ENCODE results near the gene NELL1. TPM values are rescaled to one million over a fixed set of nuclear protein-coding genes. Genes with fewer than 3 reads are reported as not detected.
A peak's percentile ranks its signal among the peaks of the same experiment; 100 is the strongest.

The NELL1 gene
- total and polyA plus RNA-seq, 4 donors, result 11.0 to 57.9 (median 31.2) TPM

DNA sequence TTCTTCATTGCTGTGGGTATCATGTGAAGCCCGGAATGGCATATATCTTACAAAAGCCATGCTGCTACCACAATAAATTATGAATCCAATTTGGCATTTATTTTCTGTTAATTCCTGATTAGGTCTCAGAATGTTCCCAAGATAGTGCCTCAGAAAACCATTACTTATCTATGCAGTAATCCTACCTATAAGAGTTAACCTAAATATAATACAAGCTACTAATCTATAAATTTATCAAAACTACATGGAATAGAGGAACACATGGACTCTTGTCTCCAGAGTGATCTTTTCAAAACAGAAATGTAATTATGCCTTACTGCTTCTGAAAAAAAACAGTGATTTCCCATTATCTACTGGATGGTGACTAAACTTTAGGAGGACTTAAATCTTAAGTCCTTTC, 835.7 kb downstream of the NELL1 start:
- WGBS (ENCODE audit: insufficient coverage), result no CpG with 5 or more reads among the region's 1 CpG
- no peaks in the 10 kb centered on the region for H3K4me1 ChIP-seq (ENCODE audit: control insufficient read depth, insufficient read depth, low read length)
- H3K9me3 ChIP-seq (ENCODE audit: control insufficient read depth, insufficient read depth, low read length), result no peaks in the 10 kb centered on the region
- H3K27me3 ChIP-seq (ENCODE audit: control insufficient read depth, insufficient read depth, low read length), result no peaks in the 10 kb centered on the region
- H3K27ac ChIP-seq (ENCODE audit: low read depth, low read length), result no peak overlapping the region
- no peaks in the 10 kb centered on the region for H3K36me3 ChIP-seq (ENCODE audit: control insufficient read depth, insufficient read depth, low read length)
- no peak overlapping the region for H3K4me3 ChIP-seq (ENCODE audit: low read depth, low read length)
- DNase-seq (ENCODE audit: low read depth in 4 of 6, low spot score in 6 of 6), result no peak

DNA sequence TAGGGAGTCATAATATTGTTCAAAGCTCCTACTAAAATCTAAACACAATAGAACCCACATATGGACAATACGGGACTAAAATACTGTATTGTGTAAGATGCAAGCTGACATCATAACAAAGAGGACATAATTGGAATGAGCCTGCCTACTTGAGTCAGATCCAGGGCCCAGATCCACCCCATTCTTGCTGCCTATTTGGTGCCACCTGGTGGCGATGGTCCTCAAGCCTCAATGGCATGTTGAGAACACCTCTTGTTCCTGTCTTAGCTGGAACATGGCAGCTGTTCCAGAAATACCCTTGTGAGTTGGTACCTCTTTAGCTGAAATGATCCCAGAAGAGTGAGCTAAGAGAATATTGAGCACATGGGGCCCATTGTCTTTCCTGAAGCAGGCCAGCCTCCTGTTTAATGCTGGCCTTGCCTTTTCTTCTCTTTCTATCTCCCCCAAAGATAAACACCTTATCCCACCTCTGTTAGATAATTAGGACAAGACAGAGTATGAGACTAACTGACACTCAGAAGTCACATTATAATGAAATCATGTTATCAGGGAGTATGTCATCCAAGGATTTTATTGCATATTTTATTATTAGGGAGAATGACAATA, 842.6 kb downstream of the NELL1 start:
- H3K27me3 ChIP-seq (ENCODE audit: control insufficient read depth, insufficient read depth, low read length), result no peaks in the 10 kb centered on the region
- no peaks in the 10 kb centered on the region for H3K9me3 ChIP-seq (ENCODE audit: control insufficient read depth, insufficient read depth, low read length)
- H3K4me3 ChIP-seq (ENCODE audit: low read depth, low read length), result no peak overlapping the region
- no peak overlapping the region for H3K27ac ChIP-seq (ENCODE audit: low read depth, low read length)
- H3K4me1 ChIP-seq (ENCODE audit: control insufficient read depth, insufficient read depth, low read length), result no peaks in the 10 kb centered on the region
- peak in 3 of 6 donors; percentile 9 to 62 (median 45) for DNase-seq (ENCODE audit: low read depth in 4 of 6, low spot score in 6 of 6)
- 33% methylated on average over 1 of the region's 2 CpGs for WGBS (ENCODE audit: insufficient coverage)
- H3K36me3 ChIP-seq (ENCODE audit: control insufficient read depth, insufficient read depth, low read length), result no peaks in the 10 kb centered on the region

DNA sequence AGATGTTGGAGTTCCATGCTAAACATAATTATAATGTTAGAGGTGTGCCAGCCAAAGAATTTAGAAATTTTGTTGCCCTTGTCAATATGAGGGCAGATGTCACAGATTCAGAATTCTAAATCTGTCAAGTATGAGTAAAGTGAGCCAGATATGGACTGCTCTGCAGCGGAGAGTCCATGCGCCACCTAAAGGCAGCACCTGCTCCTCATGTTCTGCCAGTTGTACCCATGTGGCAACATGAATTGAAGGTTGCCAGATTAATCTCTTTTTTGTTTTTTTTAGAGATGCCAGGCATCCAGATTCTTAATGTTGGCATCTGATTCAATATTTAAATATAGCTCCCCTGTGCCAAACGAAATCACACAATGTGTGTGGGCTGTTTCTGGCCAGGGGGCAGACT, 844.9 kb downstream of the NELL1 start:
- no peak overlapping the region for H3K27ac ChIP-seq (ENCODE audit: low read depth, low read length)
- WGBS (ENCODE audit: insufficient coverage), result 63% methylated on average over 2 of the region's 3 CpGs
- peak in 2 of 6 donors; percentile 63 to 65 for DNase-seq (ENCODE audit: low read depth in 4 of 6, low spot score in 6 of 6)
- no peaks in the 10 kb centered on the region for H3K4me1 ChIP-seq (ENCODE audit: control insufficient read depth, insufficient read depth, low read length)
- no peaks in the 10 kb centered on the region for H3K27me3 ChIP-seq (ENCODE audit: control insufficient read depth, insufficient read depth, low read length)
- no peak overlapping the region for H3K4me3 ChIP-seq (ENCODE audit: low read depth, low read length)
- no peaks in the 10 kb centered on the region for H3K36me3 ChIP-seq (ENCODE audit: control insufficient read depth, insufficient read depth, low read length)
- H3K9me3 ChIP-seq (ENCODE audit: control insufficient read depth, insufficient read depth, low read length), result no peaks in the 10 kb centered on the region

DNA sequence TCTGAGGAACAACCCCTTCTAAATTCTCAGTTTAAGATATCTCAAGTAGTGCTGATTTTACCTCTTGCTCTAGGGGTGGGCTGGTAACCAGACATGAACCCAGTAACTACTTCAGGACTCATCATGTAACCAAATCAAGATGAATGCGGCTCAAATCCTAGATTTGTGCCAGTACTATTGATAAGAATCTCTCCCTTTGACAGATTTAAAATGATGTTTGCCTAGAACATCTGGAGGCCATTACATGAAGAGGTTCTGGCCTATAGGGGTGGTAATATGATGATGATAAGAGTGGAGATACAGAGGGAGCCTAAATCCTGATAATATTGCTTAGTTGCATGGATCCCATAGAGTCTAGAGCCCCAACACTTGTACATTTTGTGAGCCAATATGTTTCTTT, 850.9 kb downstream of the NELL1 start:
- no peaks in the 10 kb centered on the region for H3K36me3 ChIP-seq (ENCODE audit: control insufficient read depth, insufficient read depth, low read length)
- H3K27ac ChIP-seq (ENCODE audit: low read depth, low read length), result no peak overlapping the region
- WGBS (ENCODE audit: insufficient coverage), result no CpG with 5 or more reads among the region's 1 CpG
- no peaks in the 10 kb centered on the region for H3K27me3 ChIP-seq (ENCODE audit: control insufficient read depth, insufficient read depth, low read length)
- no peak for DNase-seq (ENCODE audit: low read depth in 4 of 6, low spot score in 6 of 6)
- no peak overlapping the region for H3K4me3 ChIP-seq (ENCODE audit: low read depth, low read length)
- no peaks in the 10 kb centered on the region for H3K9me3 ChIP-seq (ENCODE audit: control insufficient read depth, insufficient read depth, low read length)
- H3K4me1 ChIP-seq (ENCODE audit: control insufficient read depth, insufficient read depth, low read length), result no peaks in the 10 kb centered on the region

DNA sequence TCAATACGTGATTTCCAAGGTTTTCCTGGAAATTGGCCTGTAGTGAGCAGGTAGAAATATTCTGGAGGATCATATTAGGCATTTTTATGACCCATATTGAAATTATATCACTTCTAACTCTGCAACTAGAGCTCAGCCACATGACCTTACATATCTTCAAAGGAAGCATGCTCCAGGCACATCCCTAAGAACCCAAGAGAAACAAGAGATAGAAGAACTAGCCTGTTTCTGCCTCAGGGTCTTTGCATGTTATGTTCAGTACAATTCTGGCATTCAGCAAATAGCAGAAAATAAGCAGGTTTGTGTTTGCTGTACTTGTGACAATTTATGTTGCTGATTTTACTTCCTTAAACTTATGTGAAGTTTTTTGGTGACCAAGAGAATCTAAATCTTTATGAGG, 859.8 kb downstream of the NELL1 start:
- Histone ChIP-seq H3K27me3 (ENCODE audit: control insufficient read depth, insufficient read depth, low read length) (no peaks in the 10 kb centered on the region), H3K4me3 (ENCODE audit: low read depth, low read length) (no peak overlapping the region), H3K36me3 (ENCODE audit: control insufficient read depth, insufficient read depth, low read length) (no peaks in the 10 kb centered on the region), H3K27ac (ENCODE audit: low read depth, low read length) (no peak overlapping the region), H3K4me1 (ENCODE audit: control insufficient read depth, insufficient read depth, low read length) (no peaks in the 10 kb centered on the region), H3K9me3 (ENCODE audit: control insufficient read depth, insufficient read depth, low read length) (no peaks in the 10 kb centered on the region)
- DNase-seq (ENCODE audit: low read depth in 4 of 6, low spot score in 6 of 6), result no peak
- WGBS (ENCODE audit: insufficient coverage), result no CpG with 5 or more reads among the region's 1 CpG

DNA sequence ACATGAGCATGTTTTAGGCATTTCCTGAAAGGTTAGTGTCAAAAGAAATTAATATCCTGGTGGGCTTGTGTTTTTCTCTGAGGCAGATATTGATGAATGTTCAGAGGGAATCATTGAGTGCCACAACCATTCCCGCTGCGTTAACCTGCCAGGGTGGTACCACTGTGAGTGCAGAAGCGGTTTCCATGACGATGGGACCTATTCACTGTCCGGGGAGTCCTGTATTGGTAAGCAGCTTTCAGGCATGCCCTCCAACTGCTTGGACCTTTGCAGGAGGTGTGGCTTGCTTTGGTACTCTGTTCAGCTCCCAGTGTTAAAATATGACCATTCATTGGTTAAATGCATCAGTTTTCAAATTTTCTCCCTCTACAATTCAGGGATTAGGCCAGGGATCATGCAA, 864.9 kb downstream of the NELL1 start:
- Histone ChIP-seq H3K4me3 (ENCODE audit: low read depth, low read length) (no peak overlapping the region), H3K4me1 (ENCODE audit: control insufficient read depth, insufficient read depth, low read length) (no peaks in the 10 kb centered on the region), H3K27me3 (ENCODE audit: control insufficient read depth, insufficient read depth, low read length) (no peaks in the 10 kb centered on the region), H3K36me3 (ENCODE audit: control insufficient read depth, insufficient read depth, low read length) (no peaks in the 10 kb centered on the region), H3K9me3 (ENCODE audit: control insufficient read depth, insufficient read depth, low read length) (no peaks in the 10 kb centered on the region), H3K27ac (ENCODE audit: low read depth, low read length) (no peak overlapping the region)
- 42% methylated on average over 5 of the region's 5 CpGs for WGBS (ENCODE audit: insufficient coverage)
- DNase-seq (ENCODE audit: low read depth in 4 of 6, low spot score in 6 of 6), result no peak

DNA sequence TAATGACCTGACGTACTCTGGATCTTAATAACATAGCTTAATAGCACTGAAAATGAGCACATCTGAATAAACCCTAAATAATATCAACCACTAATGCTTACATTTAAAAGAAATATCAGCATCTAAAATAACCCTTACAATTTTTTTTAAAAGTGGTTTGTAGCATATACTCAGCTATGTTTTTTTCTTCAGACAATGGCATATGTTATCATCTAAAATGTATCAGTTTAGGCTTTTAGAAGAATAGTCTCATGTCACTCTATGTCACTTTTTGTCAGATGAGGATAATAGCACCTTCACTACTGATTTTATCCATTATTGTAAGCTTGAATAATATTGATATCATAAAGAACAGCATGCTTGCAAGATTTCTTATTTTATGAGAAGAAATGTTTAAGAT, 868.6 kb downstream of the NELL1 start:
- H3K4me3 ChIP-seq (ENCODE audit: low read depth, low read length), result no peak overlapping the region
- whole genome bisulfite sequencing (ENCODE audit: insufficient coverage), result no CpG with 5 or more reads among the region's 1 CpG
- no peaks in the 10 kb centered on the region for H3K4me1 ChIP-seq (ENCODE audit: control insufficient read depth, insufficient read depth, low read length)
- no peaks in the 10 kb centered on the region for H3K27me3 ChIP-seq (ENCODE audit: control insufficient read depth, insufficient read depth, low read length)
- no peak overlapping the region for H3K27ac ChIP-seq (ENCODE audit: low read depth, low read length)
- DNase-seq (ENCODE audit: low read depth in 4 of 6, low spot score in 6 of 6), result no peak
- H3K36me3 ChIP-seq (ENCODE audit: control insufficient read depth, insufficient read depth, low read length), result no peaks in the 10 kb centered on the region
- no peaks in the 10 kb centered on the region for H3K9me3 ChIP-seq (ENCODE audit: control insufficient read depth, insufficient read depth, low read length)

DNA sequence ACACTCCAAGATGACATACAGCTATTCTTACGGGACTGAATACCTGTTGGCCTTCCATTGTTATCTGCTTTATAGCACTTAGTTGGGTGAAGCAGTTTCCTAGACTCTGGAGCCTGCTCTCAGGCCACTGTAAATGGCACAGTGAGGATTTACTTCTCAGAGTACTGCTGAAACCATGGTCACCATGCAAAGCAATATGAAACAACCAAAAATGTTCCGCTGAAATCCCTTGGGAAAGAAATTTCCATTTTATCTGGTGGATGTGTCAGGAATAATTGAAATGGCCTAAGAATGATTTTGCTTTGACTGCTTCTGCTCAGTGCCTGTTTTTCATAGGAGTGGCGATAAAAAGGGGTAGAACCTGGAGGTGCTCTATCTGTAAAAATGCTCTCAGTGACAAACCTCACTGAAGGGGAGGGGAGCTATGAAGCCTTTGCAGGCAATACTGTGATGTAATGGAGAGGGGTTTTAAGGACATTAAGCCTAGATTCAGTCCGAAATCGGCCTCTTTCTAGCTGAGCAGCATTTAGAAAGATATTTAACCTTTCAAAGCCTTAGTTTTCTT, 871.9 kb downstream of the NELL1 start:
- H3K36me3 ChIP-seq (ENCODE audit: control insufficient read depth, insufficient read depth, low read length), result no peaks in the 10 kb centered on the region
- no peak overlapping the region for H3K27ac ChIP-seq (ENCODE audit: low read depth, low read length)
- no peaks in the 10 kb centered on the region for H3K9me3 ChIP-seq (ENCODE audit: control insufficient read depth, insufficient read depth, low read length)
- 45% methylated on average over 2 of the region's 5 CpGs for WGBS (ENCODE audit: insufficient coverage)
- no peaks in the 10 kb centered on the region for H3K27me3 ChIP-seq (ENCODE audit: control insufficient read depth, insufficient read depth, low read length)
- no peaks in the 10 kb centered on the region for H3K4me1 ChIP-seq (ENCODE audit: control insufficient read depth, insufficient read depth, low read length)
- DNase-seq (ENCODE audit: low read depth in 4 of 6, low spot score in 6 of 6), result no peak
- no peak overlapping the region for H3K4me3 ChIP-seq (ENCODE audit: low read depth, low read length)

DNA sequence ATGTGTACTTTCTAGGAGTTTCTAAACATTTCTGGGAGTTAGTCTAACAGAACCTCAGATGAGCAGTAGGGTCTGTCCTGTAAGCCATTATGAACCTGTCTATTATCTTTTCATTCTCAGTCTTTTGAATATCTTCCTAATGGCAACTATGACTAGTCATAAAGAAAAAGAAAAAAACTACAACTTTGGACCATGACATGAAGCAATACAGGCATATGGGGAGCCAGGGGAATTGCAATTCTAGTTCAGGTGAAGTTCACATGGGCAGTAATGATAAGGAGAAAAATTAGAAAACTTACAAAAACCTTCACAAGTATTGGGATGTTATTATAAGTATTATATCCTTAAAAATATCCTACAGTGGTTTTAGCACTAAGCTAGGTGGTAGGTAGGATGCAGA, 874.5 kb downstream of the NELL1 start:
- Histone ChIP-seq H3K27ac (ENCODE audit: low read depth, low read length) (no peak overlapping the region), H3K9me3 (ENCODE audit: control insufficient read depth, insufficient read depth, low read length) (no peaks in the 10 kb centered on the region), H3K27me3 (ENCODE audit: control insufficient read depth, insufficient read depth, low read length) (no peaks in the 10 kb centered on the region), H3K4me3 (ENCODE audit: low read depth, low read length) (no peak overlapping the region), H3K4me1 (ENCODE audit: control insufficient read depth, insufficient read depth, low read length) (no peaks in the 10 kb centered on the region), H3K36me3 (ENCODE audit: control insufficient read depth, insufficient read depth, low read length) (no peaks in the 10 kb centered on the region)
- no peak for DNase-seq (ENCODE audit: low read depth in 4 of 6, low spot score in 6 of 6)

DNA sequence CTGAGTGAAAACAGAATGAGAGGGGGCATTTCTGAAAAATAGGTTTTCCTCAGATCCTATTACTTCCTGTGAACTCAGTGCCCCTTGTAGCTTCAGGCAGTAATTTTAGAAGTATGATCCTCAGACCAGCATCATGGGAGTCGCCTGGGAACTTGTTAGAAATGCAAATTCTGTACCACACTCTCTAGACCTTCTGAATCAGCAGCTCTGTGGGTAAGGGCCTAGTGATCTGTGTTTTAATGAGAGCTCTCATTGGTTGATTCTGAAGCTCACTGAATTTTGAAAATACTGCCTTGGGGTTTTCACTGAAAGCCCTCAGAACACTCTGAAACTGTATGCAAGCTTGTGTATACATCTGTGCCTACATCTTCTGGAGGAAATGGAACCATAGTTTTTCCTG, 876.3 kb downstream of the NELL1 start:
- Histone ChIP-seq H3K9me3 (ENCODE audit: control insufficient read depth, insufficient read depth, low read length) (no peaks in the 10 kb centered on the region), H3K27ac (ENCODE audit: low read depth, low read length) (no peak overlapping the region), H3K27me3 (ENCODE audit: control insufficient read depth, insufficient read depth, low read length) (no peaks in the 10 kb centered on the region), H3K36me3 (ENCODE audit: control insufficient read depth, insufficient read depth, low read length) (no peaks in the 10 kb centered on the region), H3K4me1 (ENCODE audit: control insufficient read depth, insufficient read depth, low read length) (no peaks in the 10 kb centered on the region), H3K4me3 (ENCODE audit: low read depth, low read length) (no peak overlapping the region)
- DNase-seq (ENCODE audit: low read depth in 4 of 6, low spot score in 6 of 6), result no peak
- WGBS (ENCODE audit: insufficient coverage), result no CpG with 5 or more reads among the region's 1 CpG

All from spinal cord (tissue), 10 donors.